ENCODE data around the gene ELP6.

- TF ChIP-seq CTCF (IDR thresholded peaks at IDR 0.05; ENCODE audit: low read depth, low read length), result peak; percentile 79
- TF ChIP-seq EZH2phosphoT487 (IDR thresholded peaks at IDR 0.05; ENCODE audit: low read depth), result no peak
Observed at GRCh38 chr3:47475570-47476329, 37.8 kb downstream of the ELP6 start, which contains the start of gene SCAP.
